ENCODE results near the gene CATSPER3. TPM values are rescaled to one million over a fixed set of nuclear protein-coding genes. Genes with fewer than 3 reads are reported as not detected.

The CATSPER3 gene
- total RNA-seq, 1 donor from 2014 or later: not detected

DNA sequence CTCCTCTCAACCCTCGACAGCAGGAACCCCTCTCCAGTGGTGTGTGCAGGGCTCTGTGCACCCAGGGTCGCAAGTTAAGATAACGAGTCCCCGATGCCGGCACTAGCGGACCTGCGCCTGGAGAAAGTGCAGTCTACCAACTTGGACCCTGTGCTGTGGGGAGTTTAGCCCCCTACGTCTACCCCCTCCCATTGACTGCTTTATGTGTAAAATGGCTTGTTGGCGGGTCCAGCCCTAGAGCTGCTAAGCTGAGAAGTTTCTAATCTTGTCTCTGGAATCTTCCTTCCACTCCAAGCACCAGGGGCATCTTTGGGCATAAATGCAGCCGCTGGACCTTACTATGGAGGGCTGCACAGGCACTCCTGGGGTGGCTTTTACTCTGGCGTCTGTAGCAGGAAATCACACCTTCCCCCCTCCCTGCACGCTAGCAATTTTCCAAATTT, 73.5 kb downstream of the CATSPER3 start:
- DNase-seq (ENCODE audit: low spot score): no peak

DNA sequence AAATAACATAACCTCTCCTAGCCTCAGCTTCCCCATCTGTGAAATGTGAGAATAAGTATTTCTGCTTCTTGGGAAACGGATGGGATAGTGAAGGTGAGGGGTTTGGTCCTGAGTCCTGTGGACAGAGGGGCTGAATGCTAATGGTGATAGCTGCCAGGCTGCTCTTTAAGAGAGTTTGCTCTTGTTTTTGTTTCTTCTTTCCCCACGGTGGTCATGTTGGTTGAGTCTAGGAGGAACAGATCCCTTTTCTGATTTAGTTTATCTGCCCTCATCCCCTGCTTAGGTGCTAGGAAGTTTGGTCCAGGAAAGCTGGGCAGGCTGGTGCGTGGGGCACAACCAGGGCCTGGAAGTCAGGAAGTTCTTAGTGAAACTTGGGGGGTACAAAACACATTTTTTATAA, 74.0 kb downstream of the CATSPER3 start:
- DNase-seq (ENCODE audit: low spot score): no peak

DNA sequence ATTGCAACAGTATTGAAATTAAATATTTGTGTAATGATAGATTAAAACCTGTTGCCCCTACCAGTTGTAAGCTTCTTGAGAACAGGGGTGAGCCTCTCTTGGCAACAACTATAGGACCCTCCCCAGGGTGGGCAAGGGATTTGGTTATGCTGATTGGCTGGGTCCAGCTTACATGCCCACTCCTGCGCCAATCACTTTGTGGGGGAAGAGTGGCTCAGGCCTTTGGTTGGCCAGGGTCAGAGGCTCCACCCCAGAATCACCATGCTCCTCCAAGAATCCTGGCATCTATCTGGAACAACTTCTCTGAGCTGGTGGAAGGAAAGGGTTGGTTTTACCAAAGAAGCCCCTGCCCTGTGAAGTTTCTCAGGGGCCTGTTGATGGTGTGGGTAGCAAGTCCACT, 74.9 kb downstream of the CATSPER3 start:
- no peak for DNase-seq (ENCODE audit: low spot score)

DNA sequence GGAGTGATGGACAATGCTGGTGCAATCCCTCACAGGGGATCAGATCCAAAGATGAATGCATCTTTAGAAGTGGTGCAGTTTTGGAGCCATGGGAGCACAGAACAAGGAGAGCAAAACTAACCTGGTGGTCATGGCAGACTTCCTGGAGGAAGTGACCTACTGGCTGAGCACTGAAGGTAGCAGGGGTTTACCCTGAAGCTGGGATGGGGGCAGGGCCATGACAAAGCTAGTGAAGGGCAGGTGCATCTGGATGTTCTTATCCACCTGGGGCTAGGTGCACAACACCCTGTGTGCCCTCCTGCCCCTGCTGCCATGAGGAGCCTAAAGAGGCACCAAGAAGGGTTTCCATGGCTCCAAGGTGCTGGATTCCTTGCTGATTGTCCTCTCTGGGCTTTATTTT, 77.8 kb downstream of the CATSPER3 start:
- no peak for DNase-seq (ENCODE audit: low spot score)

DNA sequence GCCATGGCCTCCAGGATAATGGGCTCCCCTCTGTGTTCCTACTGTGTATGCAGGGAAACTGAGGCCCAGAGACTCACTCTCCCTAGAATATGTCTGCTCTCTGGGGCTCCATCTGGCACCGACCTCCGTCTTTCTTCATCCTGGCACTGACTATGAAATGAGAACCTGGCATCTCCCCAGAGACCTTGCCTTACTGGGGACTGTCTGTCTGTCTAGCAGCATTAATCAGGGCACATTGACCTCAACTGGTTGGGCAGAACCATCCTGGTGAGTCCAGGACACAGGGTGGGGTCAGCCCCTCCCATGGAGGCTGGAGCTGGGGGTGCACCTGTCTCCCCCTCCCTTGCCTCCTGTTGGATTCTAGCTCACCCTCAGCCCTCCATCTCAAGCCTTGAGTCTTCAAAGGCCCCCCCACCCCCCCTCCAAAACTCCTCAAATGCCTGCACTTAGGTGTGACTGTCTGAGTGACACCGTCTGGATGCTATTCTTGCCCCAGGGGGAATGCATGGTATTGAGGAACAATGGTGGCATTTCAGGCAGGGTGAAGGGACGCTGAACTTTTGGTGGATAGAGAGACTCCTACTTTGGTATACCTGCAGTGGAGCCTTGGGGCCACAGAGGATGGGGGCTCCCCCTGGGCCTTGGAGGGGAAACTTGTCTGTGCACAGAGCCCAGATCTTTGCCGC, 79.1 kb downstream of the CATSPER3 start:
- DNase-seq (ENCODE audit: low spot score): no peak

DNA sequence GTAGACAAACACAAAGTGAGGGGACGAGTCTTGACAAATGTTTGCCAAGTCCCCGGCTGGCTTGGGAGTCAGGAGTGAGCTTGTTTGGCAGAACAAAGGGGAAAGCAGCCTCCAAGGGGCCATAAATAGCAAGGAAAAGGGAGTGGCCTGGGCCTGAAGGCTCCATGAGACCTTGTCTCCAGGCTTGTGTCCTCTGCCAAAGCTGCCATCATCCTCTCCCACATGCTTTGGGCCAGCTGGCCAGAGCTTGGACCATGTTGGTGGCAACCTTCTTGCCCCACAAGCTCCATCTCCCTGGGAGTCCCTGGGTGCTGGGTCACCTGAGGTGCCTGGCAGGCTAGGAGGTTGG, 79.6 kb downstream of the CATSPER3 start:
- DNase-seq (ENCODE audit: low spot score): no peak

DNA sequence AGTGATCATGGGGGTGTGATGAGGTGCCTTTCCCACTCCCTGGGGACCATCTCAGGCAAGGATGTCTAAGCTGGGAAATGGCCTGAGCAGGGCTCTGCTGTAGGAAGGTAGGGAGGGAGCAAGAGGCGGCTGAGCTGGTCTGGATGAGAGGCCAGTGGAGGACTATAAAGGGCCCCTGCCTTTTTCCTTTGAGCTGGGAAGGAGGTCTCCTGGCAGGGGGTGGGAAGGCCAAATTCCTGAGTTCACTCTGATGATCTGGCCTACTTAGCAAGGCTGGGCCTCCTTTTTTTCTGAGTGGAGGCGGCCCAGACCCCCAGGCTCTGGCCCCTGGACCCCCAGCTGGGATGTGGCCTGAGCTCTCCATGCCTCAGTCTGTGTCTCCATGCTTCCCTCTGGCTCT, 80.6 kb downstream of the CATSPER3 start:
- DNase-seq (ENCODE audit: low spot score): no peak

DNA sequence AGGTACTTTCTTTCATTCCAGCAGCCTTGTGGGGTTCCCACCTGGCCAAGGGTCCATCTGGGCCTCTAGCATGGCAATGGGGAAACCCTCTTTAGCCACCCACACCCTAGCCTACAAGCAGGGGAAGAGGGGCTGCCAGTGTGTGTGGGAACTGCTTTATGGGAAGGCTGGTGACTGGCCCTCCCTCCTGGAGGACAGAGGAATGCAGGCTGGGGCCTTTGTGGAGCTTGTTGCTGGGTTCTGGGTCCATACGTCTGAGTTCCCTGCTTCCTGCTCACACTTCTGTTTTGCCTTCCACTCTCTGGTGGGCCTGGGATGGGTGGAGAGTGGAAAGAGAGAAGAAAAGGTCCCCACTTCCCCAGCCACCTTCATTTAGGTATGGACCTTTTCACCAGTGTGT, 81.2 kb downstream of the CATSPER3 start:
- DNase-seq (ENCODE audit: low spot score): no peak

DNA sequence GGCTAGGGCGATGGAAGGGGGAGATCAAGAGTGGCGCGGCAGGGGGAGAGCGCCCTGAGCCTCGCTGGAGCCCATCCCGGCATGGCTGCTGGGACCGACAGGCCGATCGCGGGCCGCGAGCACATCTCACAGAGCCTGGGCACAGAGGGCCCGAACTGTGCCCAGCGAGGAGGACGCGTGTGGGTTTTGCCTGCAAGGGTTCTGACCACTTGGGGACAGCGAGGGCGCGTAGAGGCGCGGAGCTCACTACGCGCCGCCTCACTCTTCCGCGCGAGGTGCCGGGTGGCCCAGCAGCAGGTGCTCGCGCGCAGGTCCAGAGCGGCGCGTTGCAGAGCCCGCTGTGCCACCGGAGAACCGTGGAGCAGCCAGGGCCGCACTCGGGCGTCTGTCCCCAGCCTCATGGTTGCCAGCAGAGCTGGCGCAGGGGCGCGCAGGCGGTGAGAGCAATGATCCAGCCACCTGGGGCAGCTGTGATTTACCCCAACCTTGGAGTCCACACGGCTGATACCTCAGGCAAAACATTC, 82.6 kb downstream of the CATSPER3 start:
- DNase-seq (ENCODE audit: low spot score): no peak

DNA sequence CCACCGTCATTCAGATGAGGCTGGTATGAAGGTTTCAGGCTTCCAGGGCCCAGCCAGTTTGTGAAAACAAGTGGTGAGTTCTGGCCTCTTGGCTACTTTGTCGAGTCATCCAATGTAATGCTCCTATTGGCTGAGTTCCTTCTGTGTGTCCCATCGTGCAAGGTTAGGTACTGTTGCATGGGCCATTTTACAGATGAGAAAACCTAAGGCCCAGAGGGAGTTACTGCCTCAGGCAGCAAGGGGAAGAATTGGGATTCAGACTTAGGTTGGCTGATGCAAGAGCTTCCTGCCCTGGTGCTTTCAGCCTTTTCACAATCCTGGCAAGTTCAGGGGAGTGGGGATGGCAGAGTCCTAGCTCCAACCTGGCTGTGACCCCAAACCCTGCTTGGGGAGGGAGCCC, 83.7 kb downstream of the CATSPER3 start:
- DNase-seq (ENCODE audit: low spot score): no peak

DNA sequence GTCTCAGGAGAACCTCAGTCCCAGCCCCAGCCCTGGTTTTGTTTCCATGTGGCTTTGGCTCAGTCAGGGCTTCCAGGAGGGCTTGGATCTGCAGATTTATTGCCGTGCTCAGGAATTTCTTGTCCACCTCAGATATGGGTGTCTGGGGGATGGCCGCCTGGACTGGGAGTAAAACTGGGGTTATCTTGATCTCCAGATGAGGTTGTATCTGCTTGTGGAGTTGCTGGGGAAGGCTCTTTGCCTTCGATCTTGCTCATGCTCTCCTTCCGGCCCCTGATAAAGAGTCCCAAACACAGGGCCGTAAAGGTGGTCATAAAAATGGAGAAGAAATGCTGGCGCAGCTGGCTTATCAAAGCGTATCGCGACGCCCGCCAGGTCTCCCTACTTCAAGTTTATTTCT, 84.2 kb downstream of the CATSPER3 start:
- DNase-seq (ENCODE audit: low spot score): no peak

DNA sequence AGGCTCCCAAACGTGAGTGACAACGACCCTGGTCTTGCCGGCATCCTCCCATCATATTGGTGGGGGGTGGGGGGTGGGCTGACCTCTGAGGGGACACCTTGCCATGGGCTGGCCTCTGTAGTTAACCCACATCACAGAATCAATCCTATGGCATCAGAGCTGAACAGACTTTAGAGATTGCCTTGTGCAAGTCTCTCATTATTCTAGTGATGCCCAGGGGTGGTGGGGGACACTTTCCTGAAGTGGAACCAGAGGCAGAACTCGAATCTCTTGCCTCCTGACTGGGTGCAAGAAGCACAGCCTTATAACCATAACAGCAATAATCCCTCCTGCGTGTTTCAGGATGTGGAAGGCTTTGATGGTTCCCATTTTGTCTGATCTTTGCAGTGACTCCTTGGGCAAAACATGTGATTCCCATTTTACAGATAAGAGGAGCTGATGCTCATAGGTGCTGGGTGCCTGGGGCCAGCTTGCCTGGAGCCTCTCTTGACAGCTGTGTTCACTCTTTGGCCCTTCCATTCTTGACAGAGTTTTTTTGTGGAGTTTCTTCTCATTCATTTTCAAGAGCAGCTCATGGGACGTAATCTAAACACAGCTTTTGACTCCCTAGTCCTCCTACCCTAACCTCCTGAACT, 84.9 kb downstream of the CATSPER3 start:
- DNase-seq (ENCODE audit: low spot score): no peak

DNA sequence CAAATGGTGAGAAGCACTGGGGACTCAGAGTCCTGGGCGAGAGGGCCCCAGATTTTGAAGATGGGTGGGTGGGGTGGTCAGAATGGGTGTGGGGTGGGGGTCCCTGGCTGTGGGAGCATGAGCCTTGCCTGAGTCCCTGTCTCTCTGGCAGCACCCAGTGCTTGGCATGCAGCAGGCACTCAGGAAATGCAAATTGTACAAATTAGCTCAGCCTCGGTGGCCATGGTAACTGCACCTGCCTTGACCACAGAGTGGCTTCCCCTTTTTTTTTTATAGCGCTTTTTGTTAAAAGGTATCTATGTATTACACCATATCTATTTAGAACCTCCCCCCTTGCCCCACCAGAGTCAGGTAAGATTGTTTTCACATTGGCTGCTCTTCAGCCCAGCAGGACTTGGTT, 85.6 kb downstream of the CATSPER3 start:
- DNase-seq (ENCODE audit: low spot score): no peak

DNA sequence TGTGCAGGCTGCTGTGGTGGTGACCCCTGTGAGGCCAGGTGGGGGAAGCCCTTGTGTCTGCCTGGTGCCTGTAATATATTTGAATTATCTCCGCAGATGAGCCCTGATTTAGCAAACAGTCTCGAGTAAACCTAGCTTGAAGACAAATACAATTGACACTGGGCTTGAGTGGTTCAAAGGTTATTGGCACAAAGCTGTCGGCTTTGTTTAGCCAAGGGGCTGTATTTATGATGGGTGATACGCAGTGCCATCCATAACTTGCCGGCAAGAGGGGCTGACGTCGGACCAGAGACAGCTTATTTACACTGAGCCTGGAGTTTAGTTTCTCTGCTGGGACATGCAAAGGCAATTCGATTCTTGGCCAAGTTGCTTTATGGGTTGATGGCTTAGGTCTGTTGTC, 86.3 kb downstream of the CATSPER3 start:
- no peak for DNase-seq (ENCODE audit: low spot score)

DNA sequence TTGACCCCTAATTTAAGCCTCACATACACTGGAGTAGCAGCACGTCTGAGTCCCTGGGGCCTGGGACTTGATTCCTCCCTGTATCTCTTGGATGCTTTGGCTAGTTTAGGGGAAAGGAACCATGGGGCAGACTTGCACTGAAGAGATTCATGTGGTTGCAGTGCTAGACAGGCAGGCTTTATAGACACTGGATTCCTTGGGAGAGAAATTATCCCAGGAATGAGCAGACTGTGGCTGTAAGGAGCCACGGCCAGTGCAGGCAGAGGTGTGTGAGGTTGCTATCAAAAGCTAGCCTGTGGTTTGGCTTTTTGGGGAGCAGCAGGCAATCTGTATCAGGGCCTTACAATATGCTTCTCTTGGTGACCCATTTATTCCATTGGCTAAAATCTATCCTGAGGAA, 86.8 kb downstream of the CATSPER3 start:
- no peak for DNase-seq (ENCODE audit: low spot score)

DNA sequence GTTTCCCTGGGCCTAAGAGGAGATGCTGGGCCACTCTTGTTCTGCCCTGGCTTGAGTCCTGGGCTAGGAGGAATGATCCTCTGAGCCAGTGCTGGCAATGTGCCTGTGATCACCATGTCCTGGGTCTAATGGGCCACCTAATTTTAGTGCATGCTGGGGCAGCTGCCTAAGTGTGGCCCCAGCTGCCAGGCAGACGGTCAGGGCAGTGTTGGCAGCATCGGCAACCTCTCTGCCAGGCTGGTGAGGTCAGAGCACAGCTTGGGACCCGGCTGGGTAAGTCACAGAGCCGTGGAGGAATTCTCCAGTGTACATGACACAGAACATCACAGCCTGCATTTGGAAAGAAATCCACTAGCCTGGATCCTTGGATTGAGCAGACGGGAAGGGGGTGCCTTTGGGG, 87.7 kb downstream of the CATSPER3 start:
- no peak for DNase-seq (ENCODE audit: low spot score)

DNA sequence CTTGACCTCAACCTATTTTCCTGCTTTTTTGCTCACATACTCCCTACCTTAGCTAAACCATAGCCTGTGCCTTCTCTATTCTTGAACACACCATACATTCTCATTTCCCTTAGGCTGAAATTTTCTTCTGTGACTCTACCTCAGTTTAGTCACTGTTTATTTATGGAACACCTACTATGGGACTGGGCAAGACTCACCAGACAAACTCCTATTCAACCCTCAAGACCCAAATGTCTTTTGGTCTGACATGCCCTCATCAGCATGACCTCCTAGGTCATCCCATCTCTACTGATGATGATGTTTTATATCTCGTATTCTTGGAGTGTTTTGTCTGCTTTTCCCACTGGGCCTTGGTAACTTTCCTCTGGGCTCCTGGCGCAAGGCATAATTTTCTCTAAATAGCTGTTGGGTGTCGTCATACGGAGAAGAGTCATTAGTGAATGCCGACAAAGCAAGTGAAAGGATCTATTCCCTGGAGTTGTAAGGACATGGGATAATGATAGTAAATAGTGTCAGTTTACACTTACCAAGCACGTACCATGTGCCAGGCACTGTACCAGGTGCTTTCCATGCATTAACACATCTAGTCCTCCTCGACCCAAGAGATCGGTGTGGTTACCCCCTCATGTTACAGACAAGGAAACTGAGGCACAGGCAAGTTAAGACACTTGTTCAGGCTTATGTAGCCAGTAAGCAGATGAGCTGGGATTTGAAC, 88.8 kb downstream of the CATSPER3 start:
- no peak for DNase-seq (ENCODE audit: low spot score)

DNA sequence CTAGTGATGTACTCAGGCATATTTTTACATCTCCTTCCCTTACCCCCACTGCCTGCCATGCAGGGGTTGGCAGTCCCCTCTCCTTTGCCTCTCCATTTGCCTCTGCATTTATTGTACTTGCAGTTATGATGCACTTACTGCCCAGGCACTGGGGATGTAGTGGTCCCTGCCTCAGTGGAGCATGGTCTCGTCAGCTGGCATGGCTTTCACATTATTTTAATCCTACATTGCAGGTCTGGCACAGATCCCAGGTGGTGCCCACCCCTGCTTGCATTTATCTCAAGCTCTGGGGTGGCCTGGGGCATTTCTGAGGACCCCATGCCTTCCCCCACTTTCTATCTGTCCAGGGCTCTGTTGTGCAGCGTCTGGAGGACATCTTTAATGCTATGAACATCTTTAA, 89.5 kb downstream of the CATSPER3 start:
- no peak for DNase-seq (ENCODE audit: low spot score)

DNA sequence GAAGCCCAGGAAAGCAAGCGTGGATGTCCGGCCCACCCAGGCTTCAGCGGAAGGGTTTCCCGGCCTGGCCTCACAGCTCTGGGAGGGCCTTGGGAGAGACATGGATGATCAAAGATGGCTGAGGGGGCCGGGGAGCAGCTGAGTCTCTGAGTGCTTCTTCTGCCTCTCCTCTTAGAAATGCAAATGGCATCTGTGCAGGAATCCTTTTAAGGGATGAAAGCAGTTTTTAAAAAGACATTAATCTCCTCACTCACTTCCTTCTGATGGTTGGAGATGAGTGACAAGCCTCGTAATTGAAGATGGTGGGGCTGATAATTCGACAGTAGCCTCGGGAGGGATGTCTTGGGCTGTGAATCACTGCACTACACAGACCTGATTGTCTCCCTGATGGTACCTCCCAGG, 90.6 kb downstream of the CATSPER3 start:
- no peak for DNase-seq (ENCODE audit: low spot score)

DNA sequence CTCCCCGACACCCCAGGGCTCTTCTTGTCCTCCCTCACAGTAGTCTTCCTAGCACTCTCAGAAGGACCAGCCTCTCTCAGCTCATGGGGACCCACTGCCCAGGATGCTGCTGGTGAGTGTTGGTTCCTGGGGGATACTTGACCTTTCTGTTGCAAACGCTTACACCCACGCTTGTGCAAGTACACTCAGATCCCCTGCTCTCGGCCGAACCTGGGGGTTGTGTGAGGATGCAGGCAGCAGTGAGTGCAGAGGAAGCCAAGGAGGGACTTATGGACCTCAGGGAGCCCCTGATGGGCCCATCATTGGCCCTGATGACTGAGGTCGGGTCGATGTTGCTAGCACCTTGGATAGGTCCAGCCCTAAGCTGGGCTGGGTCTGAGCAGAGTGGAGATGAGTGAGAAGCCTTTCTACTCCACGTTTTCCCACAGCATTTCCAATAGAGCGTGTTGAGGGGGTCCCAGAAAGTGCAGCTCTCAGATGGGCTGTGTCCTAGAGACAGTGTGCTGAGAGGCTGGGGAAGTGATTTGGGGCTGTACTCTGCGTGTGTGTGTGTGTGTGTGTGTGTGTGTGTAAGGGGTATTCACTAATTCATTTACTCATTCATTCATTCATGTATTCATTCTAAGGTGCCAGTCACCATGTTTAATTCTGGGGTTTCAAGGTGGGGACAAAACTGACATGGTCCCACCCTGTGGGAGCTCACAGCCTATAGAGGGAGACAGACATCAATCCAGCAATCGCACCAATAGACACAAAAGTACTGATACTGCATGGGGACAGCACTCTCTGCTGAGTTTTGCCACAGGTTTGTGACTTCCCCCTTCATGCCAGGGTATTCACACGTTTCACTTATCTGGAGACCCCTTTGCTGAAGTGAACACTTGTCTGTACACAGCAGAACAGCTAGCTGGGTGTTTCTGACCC, 91.6 kb downstream of the CATSPER3 start:
- no peak for DNase-seq (ENCODE audit: low spot score)

DNA sequence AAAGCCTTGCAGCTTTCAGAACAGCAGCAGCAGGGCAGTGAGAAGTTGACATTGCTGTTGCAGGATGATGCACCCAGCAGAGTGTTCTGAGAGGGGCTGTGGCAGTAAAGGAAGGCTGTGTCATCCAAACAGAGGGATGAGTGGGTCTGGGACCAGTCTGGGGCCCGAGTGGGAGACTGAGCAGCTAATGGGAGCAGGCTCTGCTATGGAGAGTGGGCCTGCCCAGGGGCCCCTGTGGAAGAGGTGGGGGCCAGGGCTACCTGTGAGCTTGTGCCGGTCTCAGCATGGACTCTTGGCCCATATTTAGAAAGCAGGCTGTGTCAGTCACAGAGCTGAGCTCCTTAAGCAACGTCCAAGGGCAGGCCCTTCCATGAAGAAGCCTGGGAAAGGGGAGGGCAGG, 92.3 kb downstream of the CATSPER3 start:
- DNase-seq (ENCODE audit: low spot score): no peak

DNA sequence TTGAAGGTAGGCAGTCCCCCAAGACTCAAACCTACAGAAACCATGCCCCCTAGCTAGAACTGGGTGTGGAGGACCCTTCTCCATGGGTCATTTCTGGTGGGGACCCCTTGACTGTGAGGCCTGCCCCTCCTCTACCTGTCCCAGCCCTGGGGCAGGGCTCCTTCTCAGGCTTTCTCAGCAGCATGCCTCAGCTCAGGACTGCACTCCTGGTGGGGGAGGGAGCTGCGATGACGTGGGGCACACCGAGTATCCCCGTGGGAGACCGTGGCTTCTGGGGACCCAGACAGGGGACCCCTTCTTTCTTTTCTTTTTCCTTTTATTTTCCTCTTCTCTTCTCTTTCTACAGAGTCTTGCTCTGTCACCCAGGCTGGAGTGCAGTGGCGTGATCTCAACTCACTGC, 93.3 kb downstream of the CATSPER3 start:
- no peak for DNase-seq (ENCODE audit: low spot score)

All from umbilical cord (tissue), 2 donors.